Measurements from ENCODE around the gene CALHM3. TPM values are rescaled to one million over a fixed set of nuclear protein-coding genes. Genes with fewer than 3 reads are reported as not detected.

CALHM3 gene
- total RNA-seq, 1 experiment from 2014 or later: 2.3 TPM

DNA sequence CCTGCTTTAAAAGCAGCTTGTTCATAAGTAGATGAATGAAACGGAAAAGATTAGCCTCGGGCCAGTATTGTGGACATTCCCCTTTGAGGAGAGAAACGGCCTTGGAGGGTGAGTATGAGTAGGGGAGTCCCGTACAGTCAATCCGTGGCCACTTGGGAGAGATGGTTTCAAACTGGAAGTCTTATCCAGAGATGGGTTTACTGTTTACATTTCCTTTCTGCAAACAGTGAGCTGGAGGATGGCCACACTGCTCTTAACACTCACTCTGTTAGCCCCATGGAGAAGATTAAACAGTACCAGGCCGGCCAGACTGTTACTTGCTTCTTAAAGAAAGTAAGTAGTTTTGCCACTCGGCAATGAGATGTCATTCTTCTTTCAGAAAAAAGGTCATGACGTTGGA is 47.1 kb downstream of the CALHM3 start:
- intact Hi-C loops (cut with micrococcal nuclease): loop anchor here (5.0 kb wide), 1 partner anchor 50 kb away; no protein-coding TSS in a partner anchor

GRCh38 chr10:103429647-103430046 is 49.4 kb downstream of the CALHM3 start:
- Histone ChIP-seq H3K79me2 (ENCODE audit: low read length) (no peaks in the 10 kb centered on the region), H3K27ac (ENCODE audit: low read length) (no peak overlapping the region), H3K4me1 (ENCODE audit: insufficient read depth, low read length) (no peaks in the 10 kb centered on the region), H3K9ac (ENCODE audit: low read length) (no peak overlapping the region), H3K27me3 (ENCODE audit: low read length) (no peaks in the 10 kb centered on the region), H4K20me1 (ENCODE audit: low read length) (no peaks in the 10 kb centered on the region), H3K9me3 (ENCODE audit: low read length) (no peaks in the 10 kb centered on the region), H3K9me2 (replicated peaks; ENCODE audit: low read length) (no peaks in the 10 kb centered on the region), H3K4me3 (ENCODE audit: low read length) (no peak overlapping the region), H3K36me3 (ENCODE audit: low read depth, low read length) (peaks cover 36% of the 10 kb centered on the region), H3K4me2 (ENCODE audit: low read length) (no peak overlapping the region), H3F3A (ENCODE audit: low read length, unreplicated experiment) (no peaks in the 10 kb centered on the region), H2AFZ (ENCODE audit: low read length) (no peak overlapping the region)
- DNase-seq: no peak
- TF ChIP-seq EZH2 (IDR thresholded peaks at IDR 0.05; ENCODE audit: low read length, unreplicated experiment) (no peak), EZH2phosphoT487 (IDR thresholded peaks at IDR 0.05; ENCODE audit: borderline replicate concordance, low read length) (no peak)
- TF ChIP-seq, protein P1, sequence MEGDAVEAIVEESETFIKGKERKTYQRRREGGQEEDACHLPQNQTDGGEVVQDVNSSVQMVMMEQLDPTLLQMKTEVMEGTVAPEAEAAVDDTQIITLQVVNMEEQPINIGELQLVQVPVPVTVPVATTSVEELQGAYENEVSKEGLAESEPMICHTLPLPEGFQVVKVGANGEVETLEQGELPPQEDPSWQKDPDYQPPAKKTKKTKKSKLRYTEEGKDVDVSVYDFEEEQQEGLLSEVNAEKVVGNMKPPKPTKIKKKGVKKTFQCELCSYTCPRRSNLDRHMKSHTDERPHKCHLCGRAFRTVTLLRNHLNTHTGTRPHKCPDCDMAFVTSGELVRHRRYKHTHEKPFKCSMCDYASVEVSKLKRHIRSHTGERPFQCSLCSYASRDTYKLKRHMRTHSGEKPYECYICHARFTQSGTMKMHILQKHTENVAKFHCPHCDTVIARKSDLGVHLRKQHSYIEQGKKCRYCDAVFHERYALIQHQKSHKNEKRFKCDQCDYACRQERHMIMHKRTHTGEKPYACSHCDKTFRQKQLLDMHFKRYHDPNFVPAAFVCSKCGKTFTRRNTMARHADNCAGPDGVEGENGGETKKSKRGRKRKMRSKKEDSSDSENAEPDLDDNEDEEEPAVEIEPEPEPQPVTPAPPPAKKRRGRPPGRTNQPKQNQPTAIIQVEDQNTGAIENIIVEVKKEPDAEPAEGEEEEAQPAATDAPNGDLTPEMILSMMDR (conservative IDR thresholded peaks at IDR 0.05; ENCODE audit: low read depth, low read length): no peak
- ChIA-PET CTCF (interaction anchor here (0.5 kb wide), 1 partner anchor 16 kb away, joined by 3 read pairs; no protein-coding TSS in a partner anchor), POLR2A (ENCODE audit: unreplicated experiment) (no interaction called here)
- BruUV-seq (replicated peaks): no TSS peak
- ATAC-seq: no peak
- intact Hi-C loops (cut with micrococcal nuclease): loop anchor here (5.0 kb wide), 1 partner anchor 53 kb away; no protein-coding TSS in a partner anchor

More for the DNA sequence above, 47.1 kb downstream of the CALHM3 start:
- Histone ChIP-seq H3K4me2 (ENCODE audit: low read length) (no peak overlapping the region), H3K9me3 (ENCODE audit: low read length) (no peaks in the 10 kb centered on the region), H3K9ac (ENCODE audit: low read length) (no peak overlapping the region), H3F3A (ENCODE audit: low read length, unreplicated experiment) (no peaks in the 10 kb centered on the region), H2AFZ (ENCODE audit: low read length) (no peak overlapping the region), H3K9me2 (replicated peaks; ENCODE audit: low read length) (no peaks in the 10 kb centered on the region), H3K27me3 (ENCODE audit: low read length) (no peaks in the 10 kb centered on the region), H3K79me2 (ENCODE audit: low read length) (no peaks in the 10 kb centered on the region), H4K20me1 (ENCODE audit: low read length) (no peaks in the 10 kb centered on the region), H3K36me3 (ENCODE audit: low read depth, low read length) (peaks cover 30% of the 10 kb centered on the region), H3K4me1 (ENCODE audit: insufficient read depth, low read length) (no peaks in the 10 kb centered on the region), H3K27ac (ENCODE audit: low read length) (no peak overlapping the region), H3K4me3 (ENCODE audit: low read length) (no peak overlapping the region)
- TF ChIP-seq, protein P1 (conservative IDR thresholded peaks at IDR 0.05; ENCODE audit: low read depth, low read length): no peak
- TF ChIP-seq EZH2 (IDR thresholded peaks at IDR 0.05; ENCODE audit: low read length, unreplicated experiment): no peak
- no peak for TF ChIP-seq EZH2phosphoT487 (IDR thresholded peaks at IDR 0.05; ENCODE audit: borderline replicate concordance, low read length)
- ATAC-seq (peak; percentile 68), DNase-seq (no peak)
- no TSS peak for BruUV-seq (replicated peaks)
- POLR2A ChIA-PET (ENCODE audit: unreplicated experiment): no interaction called here
- CTCF ChIA-PET: no interaction called here

- Histone ChIP-seq H3K4me1 (ENCODE audit: insufficient read depth, low read length) (no peaks in the 10 kb centered on the region), H3K27me3 (ENCODE audit: low read length) (no peaks in the 10 kb centered on the region), H3K4me3 (ENCODE audit: low read length) (no peak overlapping the region), H3K9ac (ENCODE audit: low read length) (no peak overlapping the region), H3K4me2 (ENCODE audit: low read length) (no peak overlapping the region), H3F3A (ENCODE audit: low read length, unreplicated experiment) (no peaks in the 10 kb centered on the region), H3K27ac (ENCODE audit: low read length) (no peak overlapping the region), H3K79me2 (ENCODE audit: low read length) (no peaks in the 10 kb centered on the region), H4K20me1 (ENCODE audit: low read length) (no peaks in the 10 kb centered on the region), H2AFZ (ENCODE audit: low read length) (no peak overlapping the region), H3K9me2 (replicated peaks; ENCODE audit: low read length) (no peaks in the 10 kb centered on the region), H3K36me3 (ENCODE audit: low read depth, low read length) (peaks cover 36% of the 10 kb centered on the region), H3K9me3 (ENCODE audit: low read length) (no peaks in the 10 kb centered on the region)
- ATAC-seq (no peak), DNase-seq (no peak)
- CTCF ChIA-PET: no interaction called here
- no TSS peak for BruUV-seq (replicated peaks)
- intact Hi-C loops (cut with micrococcal nuclease): no loop called here
- POLR2A ChIA-PET (ENCODE audit: unreplicated experiment): no interaction called here
- TF ChIP-seq EZH2phosphoT487 (IDR thresholded peaks at IDR 0.05; ENCODE audit: borderline replicate concordance, low read length) (no peak), EZH2 (IDR thresholded peaks at IDR 0.05; ENCODE audit: low read length, unreplicated experiment) (no peak)
Measured at GRCh38 chr10:103428989-103429643, 49.9 kb downstream of the CALHM3 start.

Data from PC-3 (cell line).